ENCODE results near the gene CPLANE2. TPM values are rescaled to one million over a fixed set of nuclear protein-coding genes. Genes with fewer than 3 reads are reported as not detected.
"Not testable (repeated sequence)": the region's sequence is repeated elsewhere in the genome, so short reads cannot be mapped to it uniquely, and the experiment has no call there.

Gene CPLANE2
- total RNA-seq, 1 donor from 2014 or later: 12.9 TPM

GRCh38 chr1:16224472-16224871 is 12.5 kb downstream of the CPLANE2 start:
- TF ChIP-seq, protein P1, sequence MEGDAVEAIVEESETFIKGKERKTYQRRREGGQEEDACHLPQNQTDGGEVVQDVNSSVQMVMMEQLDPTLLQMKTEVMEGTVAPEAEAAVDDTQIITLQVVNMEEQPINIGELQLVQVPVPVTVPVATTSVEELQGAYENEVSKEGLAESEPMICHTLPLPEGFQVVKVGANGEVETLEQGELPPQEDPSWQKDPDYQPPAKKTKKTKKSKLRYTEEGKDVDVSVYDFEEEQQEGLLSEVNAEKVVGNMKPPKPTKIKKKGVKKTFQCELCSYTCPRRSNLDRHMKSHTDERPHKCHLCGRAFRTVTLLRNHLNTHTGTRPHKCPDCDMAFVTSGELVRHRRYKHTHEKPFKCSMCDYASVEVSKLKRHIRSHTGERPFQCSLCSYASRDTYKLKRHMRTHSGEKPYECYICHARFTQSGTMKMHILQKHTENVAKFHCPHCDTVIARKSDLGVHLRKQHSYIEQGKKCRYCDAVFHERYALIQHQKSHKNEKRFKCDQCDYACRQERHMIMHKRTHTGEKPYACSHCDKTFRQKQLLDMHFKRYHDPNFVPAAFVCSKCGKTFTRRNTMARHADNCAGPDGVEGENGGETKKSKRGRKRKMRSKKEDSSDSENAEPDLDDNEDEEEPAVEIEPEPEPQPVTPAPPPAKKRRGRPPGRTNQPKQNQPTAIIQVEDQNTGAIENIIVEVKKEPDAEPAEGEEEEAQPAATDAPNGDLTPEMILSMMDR (conservative IDR thresholded peaks at IDR 0.05): no peak
- no peak for DNase-seq (ENCODE audit: extremely low spot score, unreplicated experiment)
- H3K36me3 Mint-ChIP-seq: no peaks in the 10 kb centered on the region
- no peak overlapping the region for H3K27ac Mint-ChIP-seq
- H3K9me3 Mint-ChIP-seq: no peaks in the 10 kb centered on the region
- no peak overlapping the region for H3K4me3 Mint-ChIP-seq
- peaks cover 4% of the 10 kb centered on the region for H3K4me1 Mint-ChIP-seq (ENCODE audit: unreplicated experiment)
- H3K27me3 Mint-ChIP-seq: peaks cover 50% of the 10 kb centered on the region

GRCh38 chr1:16222716-16223115 is 14.3 kb downstream of the CPLANE2 start:
- H3K27ac Mint-ChIP-seq; DNase-seq (ENCODE audit: extremely low spot score, unreplicated experiment); H3K36me3 Mint-ChIP-seq; H3K4me1 Mint-ChIP-seq (ENCODE audit: unreplicated experiment); H3K4me3 Mint-ChIP-seq; H3K9me3 Mint-ChIP-seq: not testable (repeated sequence)
- H3K27me3 Mint-ChIP-seq: peaks cover 34% of the 10 kb centered on the region

GRCh38 chr1:16221499-16221898 is 15.5 kb downstream of the CPLANE2 start:
- no peaks in the 10 kb centered on the region for H3K9me3 Mint-ChIP-seq

GRCh38 chr1:16219968-16220500 is 16.9 kb downstream of the CPLANE2 start:
- Mint-ChIP-seq H3K4me1 (ENCODE audit: unreplicated experiment) (peaks cover 15% of the 10 kb centered on the region), H3K36me3 (no peaks in the 10 kb centered on the region), H3K4me3 (no peak overlapping the region), H3K9me3 (no peaks in the 10 kb centered on the region), H3K27me3 (peaks cover 24% of the 10 kb centered on the region), H3K27ac (no peak overlapping the region)
- TF ChIP-seq, protein P1 (conservative IDR thresholded peaks at IDR 0.05): no peak
- DNase-seq (ENCODE audit: extremely low spot score, unreplicated experiment): no peak

More at GRCh38 chr1:16221499-16221898, 15.5 kb downstream of the CPLANE2 start:
- Mint-ChIP-seq H3K27ac (no peak overlapping the region), H3K36me3 (no peaks in the 10 kb centered on the region), H3K27me3 (peaks cover 27% of the 10 kb centered on the region), H3K4me1 (ENCODE audit: unreplicated experiment) (peaks cover 11% of the 10 kb centered on the region), H3K4me3 (no peak overlapping the region)
- TF ChIP-seq, protein P1 (conservative IDR thresholded peaks at IDR 0.05): no peak
- DNase-seq (ENCODE audit: extremely low spot score, unreplicated experiment): no peak

GRCh38 chr1:16218674-16219071 is 18.3 kb downstream of the CPLANE2 start:
- Mint-ChIP-seq H3K36me3 (no peaks in the 10 kb centered on the region), H3K9me3 (no peaks in the 10 kb centered on the region), H3K4me1 (ENCODE audit: unreplicated experiment) (peaks cover 15% of the 10 kb centered on the region), H3K27ac (no peak overlapping the region), H3K4me3 (peak overlapping the region; percentile 77), H3K27me3 (peaks cover 20% of the 10 kb centered on the region)
- TF ChIP-seq, protein P1 (conservative IDR thresholded peaks at IDR 0.05): no peak
- no peak for DNase-seq (ENCODE audit: extremely low spot score, unreplicated experiment)

GRCh38 chr1:16218014-16218673 is 18.8 kb downstream of the CPLANE2 start:
- H3K9me3 Mint-ChIP-seq: no peaks in the 10 kb centered on the region
- TF ChIP-seq, protein P1 (conservative IDR thresholded peaks at IDR 0.05): no peak

More at GRCh38 chr1:16218014-16218673, 18.8 kb downstream of the CPLANE2 start:
- peaks cover 17% of the 10 kb centered on the region for H3K4me1 Mint-ChIP-seq (ENCODE audit: unreplicated experiment)
- DNase-seq (ENCODE audit: extremely low spot score, unreplicated experiment): no peak
- no peaks in the 10 kb centered on the region for H3K36me3 Mint-ChIP-seq
- peak overlapping the region; percentile 88 for H3K4me3 Mint-ChIP-seq
- peaks cover 20% of the 10 kb centered on the region for H3K27me3 Mint-ChIP-seq
- no peak overlapping the region for H3K27ac Mint-ChIP-seq
